WERI-Rb-1 (cell line): ENCODE results near the gene LMOD1.
A peak's percentile ranks its signal among the peaks of the same experiment; 100 is the strongest.

Source experiments
- DNase-seq: peaks from one replicate; pipeline ENCODE4 v3.0.0-alpha.2; 2020
- H3K27ac ChIP-seq: fragments of 250-450 bp; sonication (Bioruptor Pico); 2 replicates; pipeline ENCODE4 v1.5.1; 2020; ENCODE audit warnings: mild to moderate bottlenecking, moderate library complexity
- H3K27me3 ChIP-seq: fragments of 250-450 bp; sonication (Bioruptor Pico); 2 replicates; pipeline ENCODE4 v1.5.1; 2021; ENCODE audit warnings: mild to moderate bottlenecking, low read depth, moderate library complexity; ENCODE audit not compliant: insufficient read depth, severe bottlenecking
- H3K36me3 ChIP-seq: fragments of 250-450 bp; sonication (Bioruptor Pico); 2 replicates; pipeline ENCODE4 v1.5.1; 2020; ENCODE audit warnings: mild to moderate bottlenecking, moderate library complexity
- H3K4me3 ChIP-seq: 2 replicates; pipeline ENCODE4 v1.5.1; 2011; ENCODE audit warnings: low read depth, mild to moderate bottlenecking, control low read depth, low read length
- H3K9me3 ChIP-seq: fragments of 250-450 bp; sonication (Bioruptor Pico); 2 replicates; pipeline ENCODE4 v1.5.1; 2021; ENCODE audit warnings: mild to moderate bottlenecking, moderate library complexity; ENCODE audit not compliant: severe bottlenecking
- CTCF ChIP-seq: IDR thresholded peaks from 2 replicates; pipeline ENCODE4 v1.5.1; 2011; ENCODE audit warnings: low read depth, mild to moderate bottlenecking, control low read depth, inconsistent platforms, low read length

Gene LMOD1

GRCh38 chr1:201891451-201892045 is 54.8 kb downstream of the LMOD1 start:
- DNase-seq = no peak
- H3K27ac ChIP-seq = no peak overlapping the region
- peaks cover 14% of the 10 kb centered on the region for H3K36me3 ChIP-seq
- no peak for TF ChIP-seq CTCF
- no peak overlapping the region for H3K4me3 ChIP-seq
- H3K27me3 ChIP-seq = no peaks in the 10 kb centered on the region
- H3K9me3 ChIP-seq = no peaks in the 10 kb centered on the region

- H3K27me3 ChIP-seq = no peaks in the 10 kb centered on the region
- H3K9me3 ChIP-seq = no peaks in the 10 kb centered on the region
- H3K27ac ChIP-seq = peak overlapping the region; percentile 43
- H3K4me3 ChIP-seq = no peak overlapping the region
- no peak for DNase-seq
- peaks cover 14% of the 10 kb centered on the region for H3K36me3 ChIP-seq
- TF ChIP-seq CTCF = no peak
These were observed 55.4 kb downstream of the LMOD1 start for GRCh38 chr1:201890806-201891450.

GRCh38 chr1:201890223-201890622 is 56.1 kb downstream of the LMOD1 start:
- TF ChIP-seq CTCF = peak; percentile 22; the same call in 1 of the 2 replicates
- Histone ChIP-seq H3K27ac (peak overlapping the region; percentile 43), H3K36me3 (peaks cover 14% of the 10 kb centered on the region), H3K4me3 (no peak overlapping the region), H3K9me3 (no peaks in the 10 kb centered on the region), H3K27me3 (no peaks in the 10 kb centered on the region)
- peak; percentile 80 for DNase-seq

GRCh38 chr1:201889090-201889968 is 57.0 kb downstream of the LMOD1 start:
- peak; percentile 41 for DNase-seq
- Histone ChIP-seq H3K27me3 (no peaks in the 10 kb centered on the region), H3K36me3 (peaks cover 14% of the 10 kb centered on the region), H3K27ac (peak overlapping the region; percentile 45), H3K9me3 (no peaks in the 10 kb centered on the region), H3K4me3 (peak overlapping the region; percentile 58)
- no peak for TF ChIP-seq CTCF

GRCh38 chr1:201888282-201889089 is 57.9 kb downstream of the LMOD1 start, which contains the start of gene SHISA4:
Gene SHISA4, plus strand, starts transcription at chr1:201888898. Its CDS starts 97 bp downstream, at chr1:201888995.
- no peak for TF ChIP-seq CTCF
- Histone ChIP-seq H3K9me3 (no peaks in the 10 kb centered on the region), H3K36me3 (peaks cover 14% of the 10 kb centered on the region), H3K4me3 (peak within 1 kb of the TSS; percentile 58), H3K27ac (peak within 1 kb of the TSS; percentile 45), H3K27me3 (no peaks in the 10 kb centered on the region)
- DNase-seq = peak; percentile 74
